ENCODE data around the gene SUPT16H. TPM values are rescaled to one million over a fixed set of nuclear protein-coding genes. Genes with fewer than 3 reads are reported as not detected.

The SUPT16H gene
- polyA plus RNA-seq, 1 donor from 2014 or later, result 83.4 TPM

DNA sequence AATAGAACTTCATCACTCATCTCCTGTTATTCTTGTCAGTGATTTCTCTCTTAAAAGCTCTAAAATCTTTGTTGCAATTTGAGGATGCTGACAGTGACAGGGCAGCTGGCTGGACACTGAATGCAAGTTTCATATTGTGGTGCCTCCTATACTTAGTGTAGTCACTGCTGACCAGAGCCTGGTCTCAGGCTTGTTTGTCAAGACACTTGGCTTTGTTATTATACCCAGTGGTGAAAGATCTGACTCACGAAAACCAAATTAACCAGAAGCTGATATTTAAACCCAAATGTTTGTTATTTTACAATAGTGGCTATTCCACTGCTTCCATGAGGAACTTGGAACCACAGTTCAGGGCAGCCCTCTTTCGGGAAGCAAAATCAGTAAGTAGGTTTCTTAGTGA is 61.1 kb downstream of the SUPT16H start:
- Histone ChIP-seq H3K9me3 (ENCODE audit: low read length) (no peaks in the 10 kb centered on the region), H3K9ac (ENCODE audit: low read length) (no peak overlapping the region), H3K27me3 (ENCODE audit: insufficient read depth, low read depth, low read length) (no peaks in the 10 kb centered on the region), H3K27ac (ENCODE audit: low read length) (no peak overlapping the region), H3F3A (ENCODE audit: insufficient read depth, low read length, poor library complexity, severe bottlenecking) (no peaks in the 10 kb centered on the region), H3K36me3 (ENCODE audit: insufficient read depth, low read length) (no peaks in the 10 kb centered on the region), H4K20me1 (ENCODE audit: insufficient read depth) (no peaks in the 10 kb centered on the region), H3K9me2 (ENCODE audit: insufficient read depth, low read length) (no peaks in the 10 kb centered on the region), H3K4me2 (ENCODE audit: low read length) (no peak overlapping the region), H2AFZ (ENCODE audit: low read depth, low read length) (no peak overlapping the region), H3K79me2 (replicated peaks; ENCODE audit: insufficient read depth, low read length) (no peaks in the 10 kb centered on the region), H3K4me3 (ENCODE audit: low read length) (no peak overlapping the region)
- TF ChIP-seq TAF1 (IDR thresholded peaks at IDR 0.05; ENCODE audit: low read depth), result no peak
- no peak for TF ChIP-seq SMC3 (conservative IDR thresholded peaks at IDR 0.05; ENCODE audit: poor library complexity)
- TF ChIP-seq EP300 (conservative IDR thresholded peaks at IDR 0.05; ENCODE audit: poor library complexity, severe bottlenecking), result no peak
- no peak for TF ChIP-seq REST (IDR thresholded peaks at IDR 0.05; ENCODE audit: borderline replicate concordance)
- TF ChIP-seq, protein P1, sequence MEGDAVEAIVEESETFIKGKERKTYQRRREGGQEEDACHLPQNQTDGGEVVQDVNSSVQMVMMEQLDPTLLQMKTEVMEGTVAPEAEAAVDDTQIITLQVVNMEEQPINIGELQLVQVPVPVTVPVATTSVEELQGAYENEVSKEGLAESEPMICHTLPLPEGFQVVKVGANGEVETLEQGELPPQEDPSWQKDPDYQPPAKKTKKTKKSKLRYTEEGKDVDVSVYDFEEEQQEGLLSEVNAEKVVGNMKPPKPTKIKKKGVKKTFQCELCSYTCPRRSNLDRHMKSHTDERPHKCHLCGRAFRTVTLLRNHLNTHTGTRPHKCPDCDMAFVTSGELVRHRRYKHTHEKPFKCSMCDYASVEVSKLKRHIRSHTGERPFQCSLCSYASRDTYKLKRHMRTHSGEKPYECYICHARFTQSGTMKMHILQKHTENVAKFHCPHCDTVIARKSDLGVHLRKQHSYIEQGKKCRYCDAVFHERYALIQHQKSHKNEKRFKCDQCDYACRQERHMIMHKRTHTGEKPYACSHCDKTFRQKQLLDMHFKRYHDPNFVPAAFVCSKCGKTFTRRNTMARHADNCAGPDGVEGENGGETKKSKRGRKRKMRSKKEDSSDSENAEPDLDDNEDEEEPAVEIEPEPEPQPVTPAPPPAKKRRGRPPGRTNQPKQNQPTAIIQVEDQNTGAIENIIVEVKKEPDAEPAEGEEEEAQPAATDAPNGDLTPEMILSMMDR (IDR thresholded peaks at IDR 0.05; ENCODE audit: poor library complexity, severe bottlenecking), result no peak
- TF ChIP-seq POLR2AphosphoS5 (IDR thresholded peaks at IDR 0.05), result no peak
- TF ChIP-seq RAD21 (conservative IDR thresholded peaks at IDR 0.05), result no peak
- TF ChIP-seq EZH2 (IDR thresholded peaks at IDR 0.05; ENCODE audit: borderline replicate concordance, insufficient read depth, low read length, poor library complexity, severe bottlenecking), result no peak
- no peak for TF ChIP-seq MXI1 (conservative IDR thresholded peaks at IDR 0.05; ENCODE audit: poor library complexity, severe bottlenecking)

- no peaks in the 10 kb centered on the region for H3K9me3 ChIP-seq (ENCODE audit: low read length)
- H3K4me3 ChIP-seq (ENCODE audit: low read length), result no peak overlapping the region
- no peaks in the 10 kb centered on the region for H3K36me3 ChIP-seq (ENCODE audit: insufficient read depth, low read length)
- no peaks in the 10 kb centered on the region for H3F3A ChIP-seq (ENCODE audit: insufficient read depth, low read length, poor library complexity, severe bottlenecking)
- no peaks in the 10 kb centered on the region for H3K79me2 ChIP-seq (replicated peaks; ENCODE audit: insufficient read depth, low read length)
- no peak overlapping the region for H3K27ac ChIP-seq (ENCODE audit: low read length)
- TF ChIP-seq MXI1 (conservative IDR thresholded peaks at IDR 0.05; ENCODE audit: poor library complexity, severe bottlenecking) (no peak), REST (IDR thresholded peaks at IDR 0.05; ENCODE audit: borderline replicate concordance) (no peak)
- no peaks in the 10 kb centered on the region for H3K27me3 ChIP-seq (ENCODE audit: insufficient read depth, low read depth, low read length)
- H4K20me1 ChIP-seq (ENCODE audit: insufficient read depth), result no peaks in the 10 kb centered on the region
- H3K9ac ChIP-seq (ENCODE audit: low read length), result no peak overlapping the region
- no peaks in the 10 kb centered on the region for H3K9me2 ChIP-seq (ENCODE audit: insufficient read depth, low read length)
- H2AFZ ChIP-seq (ENCODE audit: low read depth, low read length), result no peak overlapping the region
- H3K4me2 ChIP-seq (ENCODE audit: low read length), result no peak overlapping the region
Measured at GRCh38 chr14:21320913-21321312, 62.9 kb downstream of the SUPT16H start.
